Activated CD8-positive, alpha-beta memory T cell treated with anti-CD3 and anti-CD28 coated beads for 48 hours (primary cell): ENCODE data around the gene EPX.

Experiments used
- DNase-seq, 3 experiments: peaks; one replicate each; pipeline ENCODE4 v3.0.0-alpha.2; 2020; ENCODE audit warnings: low read depth in 2 of 3, low spot score in 2 of 3

EPX gene

GRCh38 chr17:58184986-58185761 lies 7.4 kb upstream of the EPX start:
- DNase-seq, result no peak

GRCh38 chr17:58186591-58186990 lies 5.9 kb upstream of the EPX start:
- DNase-seq, result no peak

- DNase-seq, result no peak
Observed at GRCh38 chr17:58187063-58187462, 5.5 kb upstream of the EPX start.

GRCh38 chr17:58187675-58188074 lies 4.9 kb upstream of the EPX start:
- DNase-seq, result no peak

GRCh38 chr17:58189436-58190146 lies 2.9 kb upstream of the EPX start:
- DNase-seq, result no peak

GRCh38 chr17:58191241-58191896 lies 1.2 kb upstream of the EPX start:
- DNase-seq, result no peak

- no peak for DNase-seq
Observed at GRCh38 chr17:58193641-58194255, 1.2 kb downstream of the EPX start.

GRCh38 chr17:58195518-58196123 lies 3.1 kb downstream of the EPX start:
- DNase-seq, result no peak

GRCh38 chr17:58196610-58197009 lies 4.1 kb downstream of the EPX start:
- DNase-seq, result no peak

- DNase-seq, result peak; percentile 12 to 38 (median 18)
Observed at GRCh38 chr17:58200024-58200633, 7.6 kb downstream of the EPX start.

- no peak for DNase-seq
Observed at GRCh38 chr17:58202859-58203258, 10.3 kb downstream of the EPX start.

GRCh38 chr17:58204796-58205195 lies 12.3 kb downstream of the EPX start:
- no peak for DNase-seq

GRCh38 chr17:58205936-58206335 lies 13.4 kb downstream of the EPX start:
- DNase-seq, result no peak

- DNase-seq, result no peak
Observed at GRCh38 chr17:58207451-58207850, 14.9 kb downstream of the EPX start.

GRCh38 chr17:58208344-58208743 lies 15.8 kb downstream of the EPX start:
- DNase-seq, result no peak

- no peak for DNase-seq
Observed at GRCh38 chr17:58210922-58211321, 18.4 kb downstream of the EPX start.

- DNase-seq, result no peak
Observed at GRCh38 chr17:58215685-58216084, 23.2 kb downstream of the EPX start.

- no peak for DNase-seq
Observed at GRCh38 chr17:58217766-58218165, 25.2 kb downstream of the EPX start.

GRCh38 chr17:58219007-58219788 lies 26.7 kb downstream of the EPX start, which contains the start of gene MKS1:
TSS of gene MKS1 (minus strand) at chr17:58219255. CDS start at chr17:58219230, 25 bp downstream.
- peak; percentile 90 to 94 (median 91) for DNase-seq

GRCh38 chr17:58219789-58220183 lies 27.3 kb downstream of the EPX start:
- DNase-seq, result no peak
